Anterior cingulate cortex (tissue), 58 donors: ENCODE results near the gene EXOSC7.

Experiments
- DNase-seq, 58 donors: peaks; one replicate each; lab custom pipeline; 2025; lab: John Stamatoyannopoulos, UW

EXOSC7 gene

DNA sequence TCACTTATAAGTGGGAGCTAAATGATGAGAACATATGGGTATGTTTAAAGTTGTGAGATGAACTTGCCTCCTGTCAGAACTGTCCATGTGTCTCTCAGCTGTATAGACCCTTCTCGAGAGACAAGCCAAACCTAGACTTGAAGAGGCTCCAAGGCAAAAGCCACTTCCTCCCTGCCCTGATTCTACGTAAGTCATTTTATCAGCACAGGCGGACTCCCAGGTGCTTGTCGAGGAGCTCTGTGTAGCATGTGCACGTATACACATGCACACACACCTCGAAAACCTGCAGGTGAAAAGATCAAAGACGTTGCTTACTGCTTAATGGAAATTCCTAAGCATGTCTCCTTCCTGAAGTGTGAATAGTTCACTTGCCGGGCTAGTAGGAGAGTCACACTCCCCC, 44.5 kb downstream of the EXOSC7 start:
- no peak for DNase-seq

DNA sequence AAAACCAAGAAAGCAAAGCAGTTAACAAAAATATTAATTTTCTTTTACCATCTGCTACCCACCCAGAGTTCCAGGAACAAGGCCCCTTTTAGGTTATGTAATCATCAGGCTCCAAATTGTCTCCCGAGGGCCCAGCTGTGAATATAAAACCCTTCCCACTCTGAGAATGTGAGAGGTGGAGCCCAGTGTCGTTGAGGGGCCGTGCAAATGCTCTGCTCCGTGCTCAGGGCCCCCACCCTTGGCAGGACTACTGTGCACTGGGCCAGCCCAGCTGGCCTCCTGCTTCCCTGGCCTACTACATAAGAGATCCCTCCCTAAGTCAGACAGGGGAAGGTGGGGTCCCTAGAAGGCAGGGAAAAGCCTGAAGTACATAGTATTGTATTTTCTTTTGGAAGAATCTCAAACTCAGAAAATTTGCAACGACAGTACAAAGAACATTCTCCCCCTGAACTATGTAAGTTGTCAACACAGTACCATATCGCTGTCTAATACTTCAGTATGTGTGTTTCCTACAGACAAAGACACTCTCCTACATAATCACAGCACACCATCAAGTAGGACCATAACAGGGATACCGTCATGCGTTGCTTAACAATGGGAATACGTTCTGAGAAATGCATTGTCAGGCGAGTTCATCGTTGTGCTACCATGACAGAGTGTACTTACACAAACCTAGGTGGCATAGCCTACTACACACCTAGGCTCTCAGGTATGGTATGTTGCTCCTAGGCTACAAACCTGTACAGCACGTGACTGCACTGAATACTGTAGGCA, 45.7 kb downstream of the EXOSC7 start:
- DNase-seq: no peak

DNA sequence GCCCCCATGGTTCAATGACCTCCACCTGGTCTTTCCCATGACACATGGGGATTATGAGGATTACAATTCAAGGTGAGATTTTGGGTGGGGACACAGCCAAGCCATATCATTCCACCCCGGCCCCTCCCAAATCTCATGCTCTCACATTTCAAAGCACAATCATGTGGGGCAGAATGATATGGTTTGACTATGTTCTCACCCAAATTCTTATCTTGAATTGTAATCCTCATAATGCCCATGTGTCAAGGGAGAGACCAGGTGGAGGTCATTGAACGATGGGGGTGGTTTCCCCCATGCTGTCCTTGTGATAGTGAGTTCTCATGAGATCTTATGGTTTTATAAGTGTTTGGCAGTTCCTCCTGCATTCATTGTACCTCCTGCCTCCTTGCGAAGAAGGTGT, 47.6 kb downstream of the EXOSC7 start:
- DNase-seq: no peak

DNA sequence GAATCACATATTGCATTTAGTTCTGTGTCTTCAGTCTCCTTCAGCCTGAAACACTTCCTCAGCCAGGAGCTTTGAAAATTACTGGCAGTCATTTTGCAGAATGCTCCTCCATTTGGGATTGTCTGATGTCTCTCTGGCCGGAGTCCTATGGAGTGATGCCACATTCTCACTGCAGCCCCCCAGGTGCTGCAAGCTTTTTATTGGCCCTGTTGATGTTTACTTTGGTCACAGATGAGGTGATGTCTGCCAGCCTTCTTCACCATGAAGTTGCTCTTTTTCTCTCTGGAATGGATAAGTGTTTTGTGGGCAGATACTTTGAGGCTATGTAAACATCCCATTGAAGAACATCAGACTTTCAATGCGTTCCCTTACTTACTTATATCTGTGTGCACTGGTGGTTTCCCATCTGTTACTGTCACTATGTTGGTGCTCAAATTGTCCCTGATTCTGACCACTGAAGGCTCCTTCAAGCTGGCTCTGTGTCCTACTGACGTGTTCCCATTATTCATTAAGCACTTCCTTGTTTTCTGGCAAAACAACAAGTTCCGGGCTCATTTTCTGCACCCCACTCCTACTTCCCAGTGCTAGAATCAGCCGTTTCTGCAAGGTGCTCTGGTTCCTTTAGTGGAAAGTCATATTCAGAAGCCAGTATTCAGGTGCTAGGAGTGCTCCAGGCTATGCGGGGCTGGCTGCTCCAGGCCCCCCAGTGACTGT, 48.7 kb downstream of the EXOSC7 start:
- DNase-seq: no peak

DNA sequence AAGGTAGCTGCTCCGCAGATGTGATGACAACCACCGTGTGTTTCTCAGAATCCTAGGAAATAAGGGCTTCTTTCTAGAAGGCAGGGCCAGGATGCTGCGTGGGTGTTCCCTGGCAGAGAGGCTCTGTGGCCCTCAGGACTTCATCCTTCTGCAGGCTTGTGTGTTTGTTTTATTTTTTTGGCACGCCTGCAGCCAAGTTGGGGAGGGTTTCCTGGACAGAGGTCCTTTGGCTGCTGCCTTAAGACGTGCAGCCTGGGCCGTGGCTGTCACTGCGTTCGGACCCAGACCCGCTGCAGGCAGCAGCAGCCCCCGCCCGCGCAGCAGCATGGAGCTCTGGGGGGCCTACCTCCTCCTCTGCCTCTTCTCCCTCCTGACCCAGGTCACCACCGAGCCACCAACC, 50.0 kb downstream of the EXOSC7 start, which contains the start of gene CLEC3B:
CLEC3B (plus strand) TSS at position 266 of the 400 bp plus-strand sequence; CDS start at position 326, 60 bp downstream.
- peak in 1 of 58 donors; percentile 15 for DNase-seq

DNA sequence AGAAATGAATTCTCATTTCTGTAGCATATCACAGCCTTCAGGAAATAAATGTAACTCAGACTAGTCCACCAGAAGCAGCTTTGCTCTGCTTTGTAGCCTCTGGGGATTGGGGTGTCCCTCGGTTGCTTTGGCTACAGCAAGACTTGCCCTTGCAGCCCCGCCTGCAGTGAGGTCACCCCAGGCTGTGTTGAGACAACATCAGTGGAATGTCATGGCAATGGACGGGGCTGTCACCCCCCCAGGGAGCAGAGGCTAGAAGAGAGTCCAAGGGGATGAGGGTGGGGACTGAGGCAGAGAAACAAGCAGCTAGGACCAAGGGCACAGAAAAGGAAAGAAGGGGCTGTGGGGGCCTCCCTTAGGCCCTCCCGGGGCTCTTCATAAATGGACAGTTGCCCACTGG, 50.9 kb downstream of the EXOSC7 start:
- DNase-seq: peak in 1 of 58 donors; percentile 36

DNA sequence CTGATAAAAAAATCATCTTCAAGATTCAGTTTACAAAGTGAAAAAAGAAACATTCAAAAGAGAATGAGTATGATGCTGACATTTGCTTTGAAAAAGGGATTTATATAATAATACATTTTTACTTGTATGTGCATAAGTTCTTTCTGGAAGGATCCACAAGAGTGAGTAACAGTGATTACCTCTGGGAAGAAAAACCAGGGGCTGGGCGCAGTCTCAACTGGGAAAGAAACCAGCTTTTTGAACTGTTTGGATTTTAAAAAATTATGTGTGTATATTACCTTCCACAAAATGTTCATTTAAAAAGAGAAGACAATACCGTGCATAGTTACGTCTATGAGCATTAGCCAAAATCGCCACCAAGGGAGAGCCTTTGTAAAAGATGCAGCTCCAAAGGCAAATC, 51.4 kb downstream of the EXOSC7 start:
- DNase-seq: no peak

DNA sequence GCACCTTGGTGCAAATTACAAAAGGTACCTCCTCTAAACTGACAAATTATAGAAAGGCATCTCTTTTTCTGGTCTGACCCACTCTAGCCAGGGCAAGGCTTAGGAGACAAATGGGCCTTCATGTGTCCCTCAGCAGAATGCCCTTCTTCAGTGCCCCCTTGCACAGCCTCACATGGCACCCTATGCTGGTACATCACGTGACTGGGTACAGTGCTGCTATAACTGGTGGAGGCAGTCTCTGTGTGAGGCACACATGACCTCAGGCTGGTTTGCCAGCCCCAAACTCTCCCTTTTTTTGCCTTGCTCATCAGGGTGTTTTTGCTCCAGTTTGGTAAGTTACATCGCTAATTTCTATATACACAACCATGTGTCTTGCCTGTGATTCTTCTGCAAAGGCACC, 53.2 kb downstream of the EXOSC7 start:
- no peak for DNase-seq

DNA sequence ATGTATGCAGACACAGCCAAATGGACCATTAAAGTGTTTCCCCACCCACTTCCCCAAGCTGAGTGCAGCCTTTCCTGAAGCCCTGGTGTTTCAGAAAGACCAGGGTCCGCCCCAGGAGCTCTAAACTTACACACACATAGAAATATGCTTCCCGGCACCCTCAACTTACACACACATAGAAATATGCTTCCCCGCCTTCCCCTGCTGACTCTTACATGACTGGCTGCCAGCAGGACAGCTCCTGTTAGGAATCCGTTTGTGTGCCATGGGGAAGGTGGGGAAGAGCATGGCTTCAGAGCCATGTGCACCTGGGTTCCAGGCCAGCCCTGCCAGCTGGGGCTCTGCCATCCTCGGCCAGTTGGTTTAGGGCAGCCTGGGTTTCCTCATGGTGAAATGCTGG, 53.6 kb downstream of the EXOSC7 start:
- DNase-seq: no peak

DNA sequence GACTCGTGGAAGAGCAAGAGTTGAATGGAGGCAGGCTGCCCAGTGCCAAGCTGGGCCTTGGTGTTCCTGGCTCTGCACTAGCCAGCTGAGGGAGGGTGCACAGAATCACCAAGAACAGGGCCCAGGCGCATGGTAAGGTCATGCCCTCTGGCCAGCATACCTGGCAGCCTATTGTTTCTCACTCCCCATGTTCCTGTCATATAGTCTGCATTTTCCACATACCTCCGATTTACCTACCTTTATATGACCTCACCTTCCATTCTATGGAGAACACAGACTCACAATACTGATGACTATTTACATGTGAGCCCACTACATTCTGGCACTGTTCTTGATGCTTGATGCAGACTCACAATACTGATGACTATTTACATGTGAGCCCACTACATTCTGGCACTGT, 55.5 kb downstream of the EXOSC7 start:
- DNase-seq: no peak

DNA sequence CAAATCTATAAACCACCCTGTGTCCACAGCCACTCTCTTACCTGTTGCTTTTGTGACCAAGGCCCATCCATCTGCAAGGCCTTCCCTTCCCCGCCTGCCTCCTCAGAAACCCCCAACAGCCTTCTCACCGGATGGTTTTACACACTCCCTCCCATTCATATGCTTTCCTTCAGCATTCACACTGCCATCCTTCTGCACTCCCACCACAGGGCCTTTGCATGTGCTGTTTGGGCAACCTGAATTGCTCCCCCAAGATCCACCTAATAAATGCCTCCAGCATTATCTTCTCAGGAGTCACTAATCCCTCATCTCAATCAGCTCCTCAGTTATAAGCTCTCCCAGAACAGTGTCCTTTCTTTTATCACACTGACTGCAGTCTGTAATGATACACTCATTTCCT, 56.1 kb downstream of the EXOSC7 start:
- no peak for DNase-seq

DNA sequence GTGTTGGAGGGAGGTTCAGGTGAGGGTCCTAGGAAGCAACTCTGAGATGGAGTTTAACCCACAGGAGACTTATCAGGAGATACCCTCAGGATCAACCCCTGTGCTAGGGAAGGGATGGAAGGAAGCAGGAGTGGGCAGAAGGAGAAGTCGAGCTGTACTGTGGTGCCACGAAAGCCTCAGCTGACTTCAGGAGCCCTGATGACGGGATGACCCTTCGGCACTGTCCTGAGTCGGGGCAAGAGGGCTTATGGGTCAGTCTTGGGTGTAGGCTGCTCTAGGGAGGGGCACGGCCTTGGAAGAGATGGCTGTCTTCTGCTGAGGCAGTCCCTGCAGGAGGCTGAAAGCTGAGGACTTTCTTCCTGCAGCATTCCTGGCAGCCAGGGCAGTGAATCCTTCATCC, 57.7 kb downstream of the EXOSC7 start:
- DNase-seq: no peak

DNA sequence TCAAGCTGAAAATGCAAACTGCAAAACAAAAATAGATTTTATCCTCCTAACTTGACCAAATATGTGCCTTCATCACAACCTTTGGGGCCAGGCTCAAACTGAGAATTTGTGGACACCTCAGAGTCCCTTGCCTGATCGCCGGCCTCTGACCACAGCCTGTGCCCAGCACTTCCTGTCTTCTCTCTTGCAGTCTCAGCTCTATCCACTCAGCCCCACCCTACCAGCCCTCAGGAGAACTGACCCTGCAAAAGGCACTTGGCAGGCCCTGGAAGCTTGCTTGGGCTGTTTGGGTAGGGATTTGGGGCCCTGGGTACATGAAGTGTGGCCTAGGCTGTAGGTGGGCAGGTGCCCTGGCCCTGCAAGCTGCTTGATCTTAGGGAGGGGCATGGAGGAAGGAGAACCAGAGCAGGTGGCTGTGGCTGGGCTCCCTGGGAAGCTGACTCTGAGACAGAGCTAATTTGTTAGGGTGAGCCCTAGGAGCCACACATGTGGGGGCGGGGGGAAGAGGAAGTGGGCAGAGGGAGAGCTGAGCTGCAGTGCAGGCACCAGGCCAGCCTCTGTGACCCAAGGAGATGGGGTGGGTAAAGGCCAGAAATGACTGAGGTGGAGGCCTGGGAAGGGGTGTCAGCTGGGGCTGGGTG, 58.7 kb downstream of the EXOSC7 start:
- DNase-seq: peak in 38 of 58 donors; percentile 7 to 75 (median 34)

DNA sequence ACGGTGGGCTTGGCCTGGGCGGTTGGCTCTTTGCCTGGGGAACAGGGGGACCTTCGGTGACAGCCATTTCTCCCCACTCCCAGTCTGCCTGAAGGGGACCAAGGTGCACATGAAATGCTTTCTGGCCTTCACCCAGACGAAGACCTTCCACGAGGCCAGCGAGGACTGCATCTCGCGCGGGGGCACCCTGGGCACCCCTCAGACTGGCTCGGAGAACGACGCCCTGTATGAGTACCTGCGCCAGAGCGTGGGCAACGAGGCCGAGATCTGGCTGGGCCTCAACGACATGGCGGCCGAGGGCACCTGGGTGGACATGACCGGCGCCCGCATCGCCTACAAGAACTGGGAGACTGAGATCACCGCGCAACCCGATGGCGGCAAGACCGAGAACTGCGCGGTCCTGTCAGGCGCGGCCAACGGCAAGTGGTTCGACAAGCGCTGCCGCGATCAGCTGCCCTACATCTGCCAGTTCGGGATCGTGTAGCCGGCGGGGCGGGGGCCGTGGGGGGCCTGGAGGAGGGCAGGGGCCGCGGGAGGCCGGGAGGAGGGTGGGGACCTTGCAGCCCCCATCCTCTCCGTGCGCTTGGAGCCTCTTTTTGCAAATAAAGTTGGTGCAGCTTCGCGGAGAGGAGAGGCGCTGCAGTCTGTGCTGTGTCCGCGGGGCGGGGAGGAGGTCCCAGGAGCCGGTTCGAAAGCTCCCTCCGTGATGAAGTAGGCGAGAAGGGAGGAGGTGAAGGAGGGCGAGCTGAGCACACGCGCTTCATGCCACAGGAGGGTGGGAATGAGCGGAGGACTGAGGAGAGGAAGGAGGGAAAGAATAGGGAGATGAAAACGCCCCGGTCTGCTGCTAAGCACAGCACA, 59.6 kb downstream of the EXOSC7 start:
- peak in 17 of 58 donors; percentile 6 to 60 (median 21) for DNase-seq

DNA sequence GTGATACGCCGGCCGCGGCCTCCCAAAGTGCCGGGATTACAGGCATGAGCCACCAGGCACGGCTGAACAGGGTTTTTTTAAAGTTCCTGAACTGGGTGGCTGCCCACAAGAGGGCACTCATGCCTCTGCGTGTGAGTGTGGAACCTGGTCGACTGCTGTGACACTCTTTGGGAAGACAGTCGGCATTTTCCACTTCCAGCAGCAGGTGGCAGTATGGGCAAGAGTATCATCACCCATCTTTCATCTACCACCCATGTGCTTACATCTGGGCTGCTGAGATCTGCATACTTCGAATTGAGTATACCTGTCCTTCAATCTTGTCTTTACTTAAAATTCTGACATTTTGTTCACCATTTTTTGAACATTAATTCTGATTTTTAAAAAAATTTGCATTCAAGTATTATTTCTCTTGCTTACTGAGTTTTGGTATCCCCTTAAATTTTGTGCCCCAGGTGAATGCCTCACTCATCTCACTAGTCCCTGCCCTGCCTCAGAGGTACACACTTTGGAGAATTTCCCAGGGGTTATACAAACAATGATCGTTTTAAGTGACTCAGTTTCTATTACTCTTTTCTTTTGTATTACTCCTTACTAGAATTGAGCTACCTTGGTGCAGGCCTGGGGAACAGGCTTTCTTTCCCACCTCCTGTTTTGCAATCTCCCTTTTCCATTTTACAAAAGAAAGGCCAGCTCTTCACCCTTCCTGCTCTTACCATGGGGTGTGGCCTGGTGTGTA, 61.8 kb downstream of the EXOSC7 start:
- peak in 57 of 58 donors; percentile 18 to 95 (median 82) for DNase-seq

DNA sequence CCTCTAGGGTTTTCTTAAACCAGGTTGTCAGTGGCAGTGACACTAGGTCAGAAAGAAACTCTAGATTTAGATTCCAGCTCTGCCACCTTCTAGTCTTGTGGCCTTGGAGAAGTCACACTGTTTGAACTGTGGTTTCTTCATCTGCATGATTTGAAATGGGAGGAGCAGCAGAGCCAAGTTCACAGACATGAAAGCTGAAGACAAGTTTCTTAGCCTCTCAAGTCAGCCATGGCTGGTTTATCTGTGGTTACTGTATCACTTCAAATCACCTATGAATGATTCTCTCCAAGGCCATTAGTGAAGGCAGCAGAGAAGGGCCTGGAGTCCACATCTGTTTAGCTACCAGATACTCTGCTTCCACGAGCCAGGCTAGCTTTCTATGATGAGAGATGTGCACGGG, 65.6 kb downstream of the EXOSC7 start:
- DNase-seq: no peak

DNA sequence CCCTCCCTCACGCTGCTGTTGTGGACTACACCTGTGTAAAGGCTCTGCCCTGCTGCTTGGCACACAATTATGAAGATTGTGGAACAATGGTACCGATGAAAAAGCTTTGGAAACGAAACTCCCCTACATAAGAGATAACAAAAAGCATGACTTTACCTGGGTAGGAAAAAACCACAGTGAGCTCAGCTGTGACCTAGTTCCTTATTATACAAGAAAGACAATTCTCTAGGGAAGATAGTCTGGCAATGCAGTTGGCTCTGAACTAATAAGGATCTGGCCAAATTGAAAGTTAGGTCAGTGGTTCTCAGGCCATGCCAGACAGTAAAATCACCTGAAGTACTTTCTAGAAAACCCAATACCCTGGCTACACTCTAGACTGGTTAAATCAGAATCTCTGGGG, 66.1 kb downstream of the EXOSC7 start:
- DNase-seq: no peak

DNA sequence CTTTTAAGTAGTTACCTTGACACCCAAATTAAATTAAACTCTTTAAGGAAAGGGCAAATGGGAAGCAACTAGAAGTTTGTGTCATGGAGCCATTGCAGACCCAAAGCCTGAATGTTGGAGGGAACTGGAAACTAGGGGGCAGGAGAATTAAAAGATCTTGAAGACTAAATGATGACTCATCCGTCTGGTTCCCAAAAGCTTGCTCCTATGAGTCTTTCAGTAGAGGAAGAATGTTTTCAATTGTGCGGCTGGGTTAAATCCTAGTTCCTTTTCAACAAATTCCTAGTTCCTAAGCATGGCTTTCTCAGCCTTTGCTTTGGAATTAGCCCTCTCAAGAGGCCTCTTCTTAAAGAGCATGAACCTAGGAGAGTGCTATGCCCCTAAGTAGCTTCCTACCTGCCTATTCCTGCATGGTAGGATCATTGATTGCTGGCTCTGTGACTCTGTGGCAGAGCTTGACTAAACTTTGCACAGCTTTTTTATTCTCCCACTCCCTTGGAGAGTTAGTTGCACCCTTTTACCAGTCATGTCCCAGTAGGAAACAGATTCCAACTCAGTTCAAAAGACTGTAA, 67.8 kb downstream of the EXOSC7 start:
- DNase-seq: peak in 1 of 58 donors; percentile 11

DNA sequence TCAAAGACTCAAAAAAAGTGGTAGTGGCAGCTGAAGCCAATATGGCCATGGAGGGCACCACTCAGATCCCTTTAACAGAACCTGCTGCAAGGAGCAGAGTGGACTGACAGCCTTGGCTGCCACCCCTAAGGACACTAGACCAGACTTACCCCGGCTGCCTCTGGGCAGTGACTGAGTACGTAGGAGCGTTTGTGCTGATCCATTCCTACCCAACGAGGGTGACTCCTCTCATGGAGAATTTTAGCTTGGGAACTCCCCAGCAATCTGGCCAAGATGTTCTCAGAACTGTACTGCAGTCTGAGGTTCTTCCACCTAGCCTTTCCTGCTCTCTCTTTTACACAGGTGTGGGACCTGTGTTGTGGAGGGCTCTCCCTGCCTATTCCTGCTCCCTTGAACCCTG, 72.2 kb downstream of the EXOSC7 start:
- no peak for DNase-seq
